HCT116 (cell line): ENCODE results near the gene IRF2. TPM values are rescaled to one million over a fixed set of nuclear protein-coding genes. Genes with fewer than 3 reads are reported as not detected.

Experiments used
- ATAC-seq: fragments of 200-7000 bp; cut with Tn5 transposase; 2 replicates; pipeline ENCODE4 v1.9.1; 2020; ENCODE audit warnings: mild to moderate bottlenecking, moderate library complexity
- BruUV-seq: library from RNA; stranded (reverse); fragments of 400-500 nt; replicated peaks from 2 replicates; lab custom pipeline; 2021; lab: Mats Ljungman, UMichigan
- CTCF ChIA-PET: fragments of 300-600 bp; sonication (Branson Sonifier 250); formaldehyde crosslinking; loops from one replicate; lab custom pipeline; 2021; ENCODE audit warnings: antibody characterized with exemption; lab: Charles Lee
- POLR2A ChIA-PET: fragments of 300-600, 350-600 bp; sonication (Branson Sonifier 250); formaldehyde crosslinking; loops from one replicate; lab custom pipeline; 2021; ENCODE audit warnings: antibody characterized with exemption; lab: Charles Lee
- RAD21 ChIA-PET, 2 experiments: fragments of 300-600 bp; sonication (Branson Sonifier 250); formaldehyde crosslinking; loops; one replicate each; lab custom pipeline; 2023; ENCODE audit warnings: low total read pairs in 2 of 2; ENCODE audit not compliant: uncharacterized antibody in 2 of 2, unreplicated experiment in 2 of 2, low non-redundant PET in 1 of 2; lab: Charles Lee
- DNase-seq: peaks from one replicate; pipeline ENCODE4 v3.0.0-alpha.2; 2010; ENCODE audit warnings: low read depth, low spot score
- H2AFZ ChIP-seq: fragments of 200-600 bp; shearing (Covaris generic), sonication (generic); 2 replicates; pipeline ENCODE4 v1.6.1; 2017; ENCODE audit warnings: low read depth, mixed run types, mixed read lengths, antibody characterized with exemption, low read length; ENCODE audit not compliant: poor library complexity, severe bottlenecking
- H3K27ac ChIP-seq: 2 replicates; pipeline ENCODE4 v1.5.1; 2012; ENCODE audit warnings: low read depth, low read length
- H3K27me3 ChIP-seq: fragments of 200-600 bp; sonication (generic); 2 replicates; pipeline ENCODE4 v1.6.1; 2016; ENCODE audit warnings: mixed run types, low read length, mixed read lengths; ENCODE audit not compliant: insufficient read depth
- H3K36me3 ChIP-seq, 2 experiments: fragments of 200-500 bp in 1 of 2; fragments of 200-600 bp in 1 of 2; sonication (Bioruptor generic) in 1 of 2; sonication (generic) in 1 of 2; 2 replicates each; pipeline versions ENCODE4 v1.5.1 to v1.6.1; 2014 to 2016; ENCODE audit warnings: low read length in 2 of 2, inconsistent platforms in 1 of 2, mixed read lengths in 1 of 2, mixed run types in 1 of 2; ENCODE audit not compliant: insufficient read depth in 2 of 2, control insufficient read depth in 1 of 2
- H3K4me1 ChIP-seq, 2 experiments: fragments of 200-600 bp in 1 of 2; sonication (generic) in 1 of 2; 2 replicates each; pipeline versions ENCODE4 v1.5.1 to v1.6.1; 2012 to 2017; ENCODE audit warnings: low read length in 2 of 2, inconsistent platforms in 1 of 2, mild to moderate bottlenecking in 1 of 2, mixed read lengths in 1 of 2, mixed run types in 1 of 2, moderate library complexity in 1 of 2; ENCODE audit not compliant: insufficient read depth in 2 of 2, control insufficient read depth in 1 of 2
- H3K4me2 ChIP-seq: fragments of 200-600 bp; sonication (generic); 2 replicates; pipeline ENCODE4 v1.6.1; 2017; ENCODE audit warnings: mixed run types, low read length, mixed read lengths
- H3K4me3 ChIP-seq, 2 experiments: fragments of 200-600 bp in 1 of 2; sonication (generic) in 1 of 2; replicated peaks in 1 of 2; 2 replicates each; pipeline ENCODE4 v1.5.1; 2011 to 2016; ENCODE audit warnings: low read length in 2 of 2, control low read depth in 1 of 2, low read depth in 1 of 2, mild to moderate bottlenecking in 1 of 2, mixed read lengths in 1 of 2, mixed run types in 1 of 2
- H3K79me2 ChIP-seq: fragments of 200-600 bp; sonication (generic); 2 replicates; pipeline ENCODE4 v1.6.1; 2017; ENCODE audit warnings: mild to moderate bottlenecking, mixed run types, low read length, moderate library complexity, mixed read lengths; ENCODE audit not compliant: insufficient read depth
- H3K9ac ChIP-seq: fragments of 200-600 bp; sonication (generic); 2 replicates; pipeline ENCODE4 v1.6.1; 2016; ENCODE audit warnings: low read length, mixed read lengths
- H3K9me2 ChIP-seq: fragments of 200-600 bp; sonication (generic), shearing (Covaris generic); 2 replicates; pipeline ENCODE4 v1.6.1; 2017; ENCODE audit warnings: mixed run types, mild to moderate bottlenecking, moderate library complexity; ENCODE audit not compliant: insufficient read depth
- H3K9me3 ChIP-seq, 2 experiments: fragments of 200-500 bp in 1 of 2; fragments of 200-600 bp in 1 of 2; sonication (Bioruptor generic) in 1 of 2; sonication (generic) in 1 of 2; 2 replicates each; pipeline ENCODE4 v1.6.1; 2014 to 2017; ENCODE audit warnings: low read length in 2 of 2, mixed read lengths in 2 of 2, inconsistent platforms in 1 of 2, low read depth in 1 of 2, mild to moderate bottlenecking in 1 of 2, mixed run types in 1 of 2, moderate library complexity in 1 of 2; ENCODE audit not compliant: control insufficient read depth in 1 of 2, insufficient read depth in 1 of 2
- H4K20me1 ChIP-seq: fragments of 200-600 bp; sonication (generic), shearing (Covaris generic); 2 replicates; pipeline ENCODE4 v1.6.1; 2017; ENCODE audit warnings: mixed run types, mild to moderate bottlenecking, moderate library complexity; ENCODE audit not compliant: insufficient read depth
- CBX3 ChIP-seq: IDR thresholded peaks from 2 replicates; pipeline ENCODE4 v1.6.1; 2012; ENCODE audit warnings: low read depth
- EZH2 ChIP-seq: fragments of 200-600 bp; sonication (generic); IDR thresholded peaks from 2 replicates; pipeline ENCODE4 v1.6.1; 2017; ENCODE audit warnings: antibody characterized with exemption, mixed run types
- EZH2phosphoT487 ChIP-seq: fragments of 200-600 bp; IDR thresholded peaks from 2 replicates; pipeline ENCODE4 v1.6.1; 2018; ENCODE audit warnings: antibody characterized with exemption, borderline replicate concordance
- TCF7L2 ChIP-seq: IDR thresholded peaks from 2 replicates; pipeline ENCODE4 v1.7.0; 2011; ENCODE audit warnings: borderline replicate concordance, inconsistent platforms; ENCODE audit not compliant: insufficient read depth, insufficient read length; ENCODE audit errors: extremely low read depth
- YY1 ChIP-seq: IDR thresholded peaks from 2 replicates; pipeline ENCODE4 v1.6.1; 2011; ENCODE audit warnings: low read length, low read depth, moderate library complexity, mild to moderate bottlenecking; ENCODE audit not compliant: insufficient replicate concordance; ENCODE audit errors: extremely low read depth
- intact Hi-C: fragments of 100-400 bp; cut with micrococcal nuclease; formaldehyde crosslinking; loops from 2 replicates; pipeline ENCODE4 v1.10.0; 2022
- total RNA-seq: library from RNA; stranded (reverse); gene quantifications from one replicate; pipeline ENCODE4 v1.2.1, GENCODE V29; 2021; ENCODE audit not compliant: unreplicated experiment
- TF ChIP-seq, protein P1 (sequence below): IDR thresholded peaks from 2 replicates; pipeline ENCODE4 v1.6.1; 2012; ENCODE audit warnings: low read depth
- TF ChIP-seq, protein P2 (sequence below), 3 experiments: fragments of 200-600 bp in 1 of 3; sonication (generic) in 1 of 3; IDR thresholded peaks in 2 of 3; conservative IDR thresholded peaks in 1 of 3; 2 replicates each; pipeline ENCODE4 v1.5.1; 2012 to 2017; ENCODE audit warnings: low read depth in 2 of 3, low read length in 2 of 3, antibody characterized with exemption in 1 of 3, borderline replicate concordance in 1 of 3, control low read depth in 1 of 3, mild to moderate bottlenecking in 1 of 3, mixed read lengths in 1 of 3, mixed run types in 1 of 3, moderate library complexity in 1 of 3; ENCODE audit not compliant: insufficient read depth in 1 of 3
- TF ChIP-seq, protein P3 (sequence below): IDR thresholded peaks from 2 replicates; pipeline ENCODE4 v1.6.1; 2012

IRF2 gene
- total RNA-seq, 1 experiment from 2014 or later = 10.6 TPM

DNA sequence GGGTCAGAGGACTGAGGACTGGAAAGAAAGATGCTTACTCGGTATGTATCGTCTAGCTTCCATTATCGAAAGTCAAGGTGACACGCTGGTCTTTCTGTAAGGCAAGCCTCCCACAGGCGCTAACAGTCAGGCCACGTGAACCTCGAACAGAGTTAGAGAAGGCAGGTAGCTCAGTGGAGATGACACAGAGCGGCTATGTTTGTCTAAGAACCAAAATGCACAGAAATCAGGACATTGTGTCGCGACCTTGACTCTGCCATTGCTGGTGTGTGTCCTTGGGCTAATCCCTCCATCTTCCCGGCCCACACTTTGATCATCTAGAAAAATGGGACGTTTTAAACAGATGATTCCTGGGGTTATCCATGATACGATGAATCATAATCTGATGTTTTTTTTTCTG lies 40.3 kb downstream of the IRF2 start:
- no peak for ATAC-seq
- Histone ChIP-seq H3K27me3 (no peaks in the 10 kb centered on the region), H4K20me1 (no peaks in the 10 kb centered on the region), H3K9me2 (no peaks in the 10 kb centered on the region), H2AFZ (no peak overlapping the region), H3K9ac (no peak overlapping the region), H3K36me3 (no peaks in the 10 kb centered on the region), H3K27ac (no peak overlapping the region), H3K4me1 (no peaks in the 10 kb centered on the region), H3K9me3 (no peaks in the 10 kb centered on the region), H3K4me3 (no peak overlapping the region), H3K79me2 (no peaks in the 10 kb centered on the region), H3K4me2 (no peak overlapping the region)
- ChIA-PET POLR2A (no interaction called here), RAD21 (no interaction called here), CTCF (no interaction called here)
- TF ChIP-seq TCF7L2 (no peak), EZH2 (no peak), YY1 (no peak), CBX3 (no peak), EZH2phosphoT487 (no peak)
- TF ChIP-seq, protein P1, sequence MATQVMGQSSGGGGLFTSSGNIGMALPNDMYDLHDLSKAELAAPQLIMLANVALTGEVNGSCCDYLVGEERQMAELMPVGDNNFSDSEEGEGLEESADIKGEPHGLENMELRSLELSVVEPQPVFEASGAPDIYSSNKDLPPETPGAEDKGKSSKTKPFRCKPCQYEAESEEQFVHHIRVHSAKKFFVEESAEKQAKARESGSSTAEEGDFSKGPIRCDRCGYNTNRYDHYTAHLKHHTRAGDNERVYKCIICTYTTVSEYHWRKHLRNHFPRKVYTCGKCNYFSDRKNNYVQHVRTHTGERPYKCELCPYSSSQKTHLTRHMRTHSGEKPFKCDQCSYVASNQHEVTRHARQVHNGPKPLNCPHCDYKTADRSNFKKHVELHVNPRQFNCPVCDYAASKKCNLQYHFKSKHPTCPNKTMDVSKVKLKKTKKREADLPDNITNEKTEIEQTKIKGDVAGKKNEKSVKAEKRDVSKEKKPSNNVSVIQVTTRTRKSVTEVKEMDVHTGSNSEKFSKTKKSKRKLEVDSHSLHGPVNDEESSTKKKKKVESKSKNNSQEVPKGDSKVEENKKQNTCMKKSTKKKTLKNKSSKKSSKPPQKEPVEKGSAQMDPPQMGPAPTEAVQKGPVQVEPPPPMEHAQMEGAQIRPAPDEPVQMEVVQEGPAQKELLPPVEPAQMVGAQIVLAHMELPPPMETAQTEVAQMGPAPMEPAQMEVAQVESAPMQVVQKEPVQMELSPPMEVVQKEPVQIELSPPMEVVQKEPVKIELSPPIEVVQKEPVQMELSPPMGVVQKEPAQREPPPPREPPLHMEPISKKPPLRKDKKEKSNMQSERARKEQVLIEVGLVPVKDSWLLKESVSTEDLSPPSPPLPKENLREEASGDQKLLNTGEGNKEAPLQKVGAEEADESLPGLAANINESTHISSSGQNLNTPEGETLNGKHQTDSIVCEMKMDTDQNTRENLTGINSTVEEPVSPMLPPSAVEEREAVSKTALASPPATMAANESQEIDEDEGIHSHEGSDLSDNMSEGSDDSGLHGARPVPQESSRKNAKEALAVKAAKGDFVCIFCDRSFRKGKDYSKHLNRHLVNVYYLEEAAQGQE = no peak
- TF ChIP-seq, protein P2, sequence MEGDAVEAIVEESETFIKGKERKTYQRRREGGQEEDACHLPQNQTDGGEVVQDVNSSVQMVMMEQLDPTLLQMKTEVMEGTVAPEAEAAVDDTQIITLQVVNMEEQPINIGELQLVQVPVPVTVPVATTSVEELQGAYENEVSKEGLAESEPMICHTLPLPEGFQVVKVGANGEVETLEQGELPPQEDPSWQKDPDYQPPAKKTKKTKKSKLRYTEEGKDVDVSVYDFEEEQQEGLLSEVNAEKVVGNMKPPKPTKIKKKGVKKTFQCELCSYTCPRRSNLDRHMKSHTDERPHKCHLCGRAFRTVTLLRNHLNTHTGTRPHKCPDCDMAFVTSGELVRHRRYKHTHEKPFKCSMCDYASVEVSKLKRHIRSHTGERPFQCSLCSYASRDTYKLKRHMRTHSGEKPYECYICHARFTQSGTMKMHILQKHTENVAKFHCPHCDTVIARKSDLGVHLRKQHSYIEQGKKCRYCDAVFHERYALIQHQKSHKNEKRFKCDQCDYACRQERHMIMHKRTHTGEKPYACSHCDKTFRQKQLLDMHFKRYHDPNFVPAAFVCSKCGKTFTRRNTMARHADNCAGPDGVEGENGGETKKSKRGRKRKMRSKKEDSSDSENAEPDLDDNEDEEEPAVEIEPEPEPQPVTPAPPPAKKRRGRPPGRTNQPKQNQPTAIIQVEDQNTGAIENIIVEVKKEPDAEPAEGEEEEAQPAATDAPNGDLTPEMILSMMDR (IDR thresholded peaks at IDR 0.05 in 2 of 3, conservative IDR thresholded peaks at IDR 0.05 in 1 of 3; ENCODE audit: borderline replicate concordance in 1 of 3, insufficient read depth in 1 of 3, low read depth in 2 of 3, low read length in 2 of 3) = no peak
- TF ChIP-seq, protein P3, sequence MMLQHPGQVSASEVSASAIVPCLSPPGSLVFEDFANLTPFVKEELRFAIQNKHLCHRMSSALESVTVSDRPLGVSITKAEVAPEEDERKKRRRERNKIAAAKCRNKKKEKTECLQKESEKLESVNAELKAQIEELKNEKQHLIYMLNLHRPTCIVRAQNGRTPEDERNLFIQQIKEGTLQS = no peak
- intact Hi-C loops = no loop called here
- BruUV-seq = no TSS peak
- DNase-seq = no peak
